Measurements from ENCODE around the gene BAIAP3. TPM values are rescaled to one million over a fixed set of nuclear protein-coding genes. Genes with fewer than 3 reads are reported as not detected.

Gene BAIAP3
- total RNA-seq, 2 experiments from 2014 or later: 19.6 to 21.5 TPM

- TF ChIP-seq CTCF (IDR thresholded peaks at IDR 0.05): no peak
- H3K27me3 Mint-ChIP-seq: peaks cover 26% of the 10 kb centered on the region
- Histone ChIP-seq H3K27ac (ENCODE audit: low read depth in 1 of 2, low read length in 2 of 2) (no peak overlapping the region), H3K36me3 (ENCODE audit: insufficient read depth, low read length) (no peaks in the 10 kb centered on the region), H3K4me3 (ENCODE audit: low read length) (no peak overlapping the region), H3K4me1 (ENCODE audit: insufficient read depth, low read length) (peaks cover 8% of the 10 kb centered on the region), H3K9me3 (ENCODE audit: control insufficient read depth in 1 of 2, insufficient read depth in 1 of 2, low read length in 2 of 2) (peaks cover 0 to 12% of the 10 kb centered on the region in 2 experiments), H3K27me3 (ENCODE audit: control insufficient read depth in 1 of 2, insufficient read depth in 2 of 2, low read length in 2 of 2) (peaks cover 25 to 34% of the 10 kb centered on the region in 2 experiments)
- ATAC-seq (ENCODE audit: poor library complexity) (no peak), DNase-seq (no peak)
- intact Hi-C loops (cut with DNase I, micrococcal nuclease): no loop called here
- no peak overlapping the region for H3K27ac Mint-ChIP-seq
- CTCF ChIA-PET: no interaction called here
- no peaks in the 10 kb centered on the region for H3K4me1 Mint-ChIP-seq (ENCODE audit: low read depth)
- H3K9me3 Mint-ChIP-seq: no peaks in the 10 kb centered on the region
- H3K4me3 Mint-ChIP-seq: no peak overlapping the region
- no peaks in the 10 kb centered on the region for H3K36me3 Mint-ChIP-seq (ENCODE audit: low read depth)
- POLR2A ChIA-PET: no interaction called here
These were observed 47.6 kb upstream of the BAIAP3 start for GRCh38 chr16:1285669-1286512.

GRCh38 chr16:1286513-1287094, 46.8 kb upstream of the BAIAP3 start:
- Histone ChIP-seq H3K4me3 (ENCODE audit: low read length) (no peak overlapping the region), H3K27me3 (ENCODE audit: control insufficient read depth in 1 of 2, insufficient read depth in 2 of 2, low read length in 2 of 2) (peaks cover 29 to 41% of the 10 kb centered on the region in 2 experiments), H3K27ac (ENCODE audit: low read depth in 1 of 2, low read length in 2 of 2) (no peak overlapping the region), H3K4me1 (ENCODE audit: insufficient read depth, low read length) (peaks cover 8% of the 10 kb centered on the region), H3K36me3 (ENCODE audit: insufficient read depth, low read length) (no peaks in the 10 kb centered on the region), H3K9me3 (ENCODE audit: control insufficient read depth in 1 of 2, insufficient read depth in 1 of 2, low read length in 2 of 2) (peaks cover 0 to 12% of the 10 kb centered on the region in 2 experiments)
- ATAC-seq (ENCODE audit: poor library complexity): no peak
- ChIA-PET POLR2A (no interaction called here), CTCF (no interaction called here)
- no peak overlapping the region for H3K27ac Mint-ChIP-seq
- intact Hi-C loops (cut with DNase I, micrococcal nuclease): no loop called here
- no peaks in the 10 kb centered on the region for H3K4me1 Mint-ChIP-seq (ENCODE audit: low read depth)
- no peak for TF ChIP-seq CTCF (IDR thresholded peaks at IDR 0.05)
- no peak for DNase-seq
- H3K4me3 Mint-ChIP-seq: no peak overlapping the region
- peaks cover 32% of the 10 kb centered on the region for H3K27me3 Mint-ChIP-seq
- no peaks in the 10 kb centered on the region for H3K9me3 Mint-ChIP-seq
- H3K36me3 Mint-ChIP-seq (ENCODE audit: low read depth): no peaks in the 10 kb centered on the region

- CTCF ChIA-PET: no interaction called here
- TF ChIP-seq CTCF (IDR thresholded peaks at IDR 0.05): no peak
These were observed 45.3 kb upstream of the BAIAP3 start for GRCh38 chr16:1287982-1288670.

More at GRCh38 chr16:1287982-1288670, 45.3 kb upstream of the BAIAP3 start:
- Histone ChIP-seq H3K27me3 (ENCODE audit: control insufficient read depth in 1 of 2, insufficient read depth in 2 of 2, low read length in 2 of 2) (peaks cover 33 to 44% of the 10 kb centered on the region in 2 experiments), H3K4me1 (ENCODE audit: insufficient read depth, low read length) (peaks cover 8% of the 10 kb centered on the region), H3K4me3 (ENCODE audit: low read length) (no peak overlapping the region), H3K27ac (ENCODE audit: low read depth in 1 of 2, low read length in 2 of 2) (no peak overlapping the region), H3K36me3 (ENCODE audit: insufficient read depth, low read length) (no peaks in the 10 kb centered on the region), H3K9me3 (ENCODE audit: control insufficient read depth in 1 of 2, insufficient read depth in 1 of 2, low read length in 2 of 2) (peaks cover 0 to 12% of the 10 kb centered on the region in 2 experiments)
- no peak for ATAC-seq (ENCODE audit: poor library complexity)
- H3K9me3 Mint-ChIP-seq: no peaks in the 10 kb centered on the region
- no peak overlapping the region for H3K4me3 Mint-ChIP-seq
- H3K4me1 Mint-ChIP-seq (ENCODE audit: low read depth): no peaks in the 10 kb centered on the region
- H3K27me3 Mint-ChIP-seq: peaks cover 41% of the 10 kb centered on the region
- DNase-seq: no peak
- POLR2A ChIA-PET: no interaction called here
- intact Hi-C loops (cut with DNase I, micrococcal nuclease): no loop called here
- H3K36me3 Mint-ChIP-seq (ENCODE audit: low read depth): no peaks in the 10 kb centered on the region
- no peak overlapping the region for H3K27ac Mint-ChIP-seq

Data from CD4-positive, alpha-beta T cell (primary cell).